ENCODE results near the gene MMS22L.

Gene MMS22L

GRCh38 chr6:97123112-97123511 is 159.9 kb downstream of the MMS22L start:
- no peak for DNase-seq
- Histone ChIP-seq H2AK5ac (ENCODE audit: low read length) (no peak overlapping the region), H3K56ac (ENCODE audit: low read length) (no peak overlapping the region), H3K23ac (ENCODE audit: low read length) (no peak overlapping the region), H3K4ac (ENCODE audit: low read depth, low read length) (no peak overlapping the region), H3K27me3 (ENCODE audit: insufficient read depth, low read length, poor library complexity) (no peaks in the 10 kb centered on the region), H3K36me3 (ENCODE audit: control insufficient read depth, insufficient read depth, low read length) (no peaks in the 10 kb centered on the region), H3K4me2 (ENCODE audit: low read length) (no peak overlapping the region), H4K5ac (ENCODE audit: low read length) (no peak overlapping the region), H2BK120ac (ENCODE audit: low read depth, low read length) (no peak overlapping the region), H3K27ac (ENCODE audit: low read depth, low read length) (no peak overlapping the region), H3K4me3 (ENCODE audit: low read length) (no peak overlapping the region), H4K8ac (ENCODE audit: low read depth, low read length) (no peak overlapping the region), H2BK5ac (ENCODE audit: low read length) (no peak overlapping the region), H3K4me1 (ENCODE audit: control insufficient read depth, low read depth, low read length) (no peaks in the 10 kb centered on the region), H2BK15ac (replicated peaks; ENCODE audit: low read depth) (no peak overlapping the region), H3K9ac (ENCODE audit: low read length) (no peak overlapping the region), H3K18ac (ENCODE audit: low read length) (no peak overlapping the region), H3K79me1 (ENCODE audit: low read length) (no peaks in the 10 kb centered on the region), H3K79me2 (ENCODE audit: control insufficient read depth, insufficient read depth, low read length) (no peaks in the 10 kb centered on the region)
- no CpG with 5 or more reads among the region's 3 CpGs for WGBS (ENCODE audit: extremely low coverage, insufficient coverage, low lambda C conversion rate)

- Histone ChIP-seq H4K5ac (ENCODE audit: low read length) (no peak overlapping the region), H3K23ac (ENCODE audit: low read length) (no peak overlapping the region), H3K27ac (ENCODE audit: low read depth, low read length) (no peak overlapping the region), H3K79me1 (ENCODE audit: low read length) (no peaks in the 10 kb centered on the region), H3K4ac (ENCODE audit: low read depth, low read length) (no peak overlapping the region), H2AK5ac (ENCODE audit: low read length) (no peak overlapping the region), H3K4me2 (ENCODE audit: low read length) (no peak overlapping the region), H3K56ac (ENCODE audit: low read length) (no peak overlapping the region), H2BK5ac (ENCODE audit: low read length) (no peak overlapping the region), H2BK15ac (replicated peaks; ENCODE audit: low read depth) (no peak overlapping the region), H3K79me2 (ENCODE audit: control insufficient read depth, insufficient read depth, low read length) (no peaks in the 10 kb centered on the region), H3K27me3 (ENCODE audit: insufficient read depth, low read length, poor library complexity) (no peaks in the 10 kb centered on the region), H3K4me3 (ENCODE audit: low read length) (no peak overlapping the region), H4K8ac (ENCODE audit: low read depth, low read length) (no peak overlapping the region), H3K9ac (ENCODE audit: low read length) (no peak overlapping the region), H3K18ac (ENCODE audit: low read length) (no peak overlapping the region), H2BK120ac (ENCODE audit: low read depth, low read length) (no peak overlapping the region), H3K4me1 (ENCODE audit: control insufficient read depth, low read depth, low read length) (no peaks in the 10 kb centered on the region), H3K36me3 (ENCODE audit: control insufficient read depth, insufficient read depth, low read length) (no peaks in the 10 kb centered on the region)
- WGBS (ENCODE audit: extremely low coverage, insufficient coverage, low lambda C conversion rate) = no CpG with 5 or more reads among the region's 2 CpGs
- DNase-seq = no peak
Measured at GRCh38 chr6:97120511-97120910, 162.5 kb downstream of the MMS22L start.

- H3K56ac ChIP-seq (ENCODE audit: low read length) = no peak overlapping the region
- H3K79me1 ChIP-seq (ENCODE audit: low read length) = no peaks in the 10 kb centered on the region
- H3K18ac ChIP-seq (ENCODE audit: low read length) = no peak overlapping the region
- H3K4me2 ChIP-seq (ENCODE audit: low read length) = no peak overlapping the region
- no peak overlapping the region for H2BK5ac ChIP-seq (ENCODE audit: low read length)
- no peaks in the 10 kb centered on the region for H3K4me1 ChIP-seq (ENCODE audit: control insufficient read depth, low read depth, low read length)
- H3K36me3 ChIP-seq (ENCODE audit: control insufficient read depth, insufficient read depth, low read length) = no peaks in the 10 kb centered on the region
- no peak overlapping the region for H3K23ac ChIP-seq (ENCODE audit: low read length)
- H2BK120ac ChIP-seq (ENCODE audit: low read depth, low read length) = no peak overlapping the region
- DNase-seq = no peak
- H3K27me3 ChIP-seq (ENCODE audit: insufficient read depth, low read length, poor library complexity) = no peaks in the 10 kb centered on the region
- H2AK5ac ChIP-seq (ENCODE audit: low read length) = no peak overlapping the region
- no peak overlapping the region for H4K8ac ChIP-seq (ENCODE audit: low read depth, low read length)
- H4K5ac ChIP-seq (ENCODE audit: low read length) = no peak overlapping the region
- no peak overlapping the region for H3K4ac ChIP-seq (ENCODE audit: low read depth, low read length)
- no peak overlapping the region for H3K4me3 ChIP-seq (ENCODE audit: low read length)
- no peak overlapping the region for H3K9ac ChIP-seq (ENCODE audit: low read length)
- H2BK15ac ChIP-seq (replicated peaks; ENCODE audit: low read depth) = no peak overlapping the region
- no peak overlapping the region for H3K27ac ChIP-seq (ENCODE audit: low read depth, low read length)
- no peaks in the 10 kb centered on the region for H3K79me2 ChIP-seq (ENCODE audit: control insufficient read depth, insufficient read depth, low read length)
Measured at GRCh38 chr6:97114645-97115044, 168.4 kb downstream of the MMS22L start.

- Histone ChIP-seq H2BK120ac (ENCODE audit: low read depth, low read length) (no peak overlapping the region), H3K23ac (ENCODE audit: low read length) (no peak overlapping the region), H3K18ac (ENCODE audit: low read length) (no peak overlapping the region), H4K8ac (ENCODE audit: low read depth, low read length) (no peak overlapping the region), H3K56ac (ENCODE audit: low read length) (no peak overlapping the region), H3K4me1 (ENCODE audit: control insufficient read depth, low read depth, low read length) (no peaks in the 10 kb centered on the region), H3K79me2 (ENCODE audit: control insufficient read depth, insufficient read depth, low read length) (no peaks in the 10 kb centered on the region), H3K4me2 (ENCODE audit: low read length) (no peak overlapping the region), H3K79me1 (ENCODE audit: low read length) (no peaks in the 10 kb centered on the region), H3K4ac (ENCODE audit: low read depth, low read length) (no peak overlapping the region), H3K9ac (ENCODE audit: low read length) (no peak overlapping the region), H3K27ac (ENCODE audit: low read depth, low read length) (no peak overlapping the region), H2BK5ac (ENCODE audit: low read length) (no peak overlapping the region), H4K5ac (ENCODE audit: low read length) (no peak overlapping the region), H2BK15ac (replicated peaks; ENCODE audit: low read depth) (no peak overlapping the region), H2AK5ac (ENCODE audit: low read length) (no peak overlapping the region), H3K4me3 (ENCODE audit: low read length) (no peak overlapping the region), H3K27me3 (ENCODE audit: insufficient read depth, low read length, poor library complexity) (no peaks in the 10 kb centered on the region), H3K36me3 (ENCODE audit: control insufficient read depth, insufficient read depth, low read length) (no peaks in the 10 kb centered on the region)
- no peak for DNase-seq
- WGBS (ENCODE audit: extremely low coverage, insufficient coverage, low lambda C conversion rate) = no CpG with 5 or more reads among the region's 1 CpG
Measured at GRCh38 chr6:97113170-97113569, 169.8 kb downstream of the MMS22L start.

- WGBS (ENCODE audit: extremely low coverage, insufficient coverage, low lambda C conversion rate) = no CpG with 5 or more reads among the region's 8 CpGs
- H3K56ac ChIP-seq (ENCODE audit: low read length) = no peak overlapping the region
- no peaks in the 10 kb centered on the region for H3K36me3 ChIP-seq (ENCODE audit: control insufficient read depth, insufficient read depth, low read length)
Measured at GRCh38 chr6:97111243-97111642, 171.8 kb downstream of the MMS22L start.

GRCh38 chr6:97110626-97111025 is 172.4 kb downstream of the MMS22L start:
- H3K27me3 ChIP-seq (ENCODE audit: insufficient read depth, low read length, poor library complexity) = no peaks in the 10 kb centered on the region
- H3K27ac ChIP-seq (ENCODE audit: low read depth, low read length) = no peak overlapping the region
- no peak overlapping the region for H3K4ac ChIP-seq (ENCODE audit: low read depth, low read length)
- no peak overlapping the region for H3K9ac ChIP-seq (ENCODE audit: low read length)
- H3K4me2 ChIP-seq (ENCODE audit: low read length) = no peak overlapping the region
- H2BK15ac ChIP-seq (replicated peaks; ENCODE audit: low read depth) = no peak overlapping the region
- H4K8ac ChIP-seq (ENCODE audit: low read depth, low read length) = no peak overlapping the region
- no peaks in the 10 kb centered on the region for H3K79me2 ChIP-seq (ENCODE audit: control insufficient read depth, insufficient read depth, low read length)
- no peak for DNase-seq
- no peaks in the 10 kb centered on the region for H3K36me3 ChIP-seq (ENCODE audit: control insufficient read depth, insufficient read depth, low read length)
- H3K23ac ChIP-seq (ENCODE audit: low read length) = no peak overlapping the region
- no peak overlapping the region for H2AK5ac ChIP-seq (ENCODE audit: low read length)
- H4K5ac ChIP-seq (ENCODE audit: low read length) = no peak overlapping the region
- no peak overlapping the region for H3K4me3 ChIP-seq (ENCODE audit: low read length)
- H2BK120ac ChIP-seq (ENCODE audit: low read depth, low read length) = no peak overlapping the region
- H3K4me1 ChIP-seq (ENCODE audit: control insufficient read depth, low read depth, low read length) = no peaks in the 10 kb centered on the region
- H3K56ac ChIP-seq (ENCODE audit: low read length) = no peak overlapping the region
- no CpG with 5 or more reads among the region's 6 CpGs for WGBS (ENCODE audit: extremely low coverage, insufficient coverage, low lambda C conversion rate)
- no peak overlapping the region for H3K18ac ChIP-seq (ENCODE audit: low read length)
- no peak overlapping the region for H2BK5ac ChIP-seq (ENCODE audit: low read length)
- no peaks in the 10 kb centered on the region for H3K79me1 ChIP-seq (ENCODE audit: low read length)

More at GRCh38 chr6:97111243-97111642, 171.8 kb downstream of the MMS22L start:
- H2AK5ac ChIP-seq (ENCODE audit: low read length) = no peak overlapping the region
- H3K27me3 ChIP-seq (ENCODE audit: insufficient read depth, low read length, poor library complexity) = no peaks in the 10 kb centered on the region
- H3K4me1 ChIP-seq (ENCODE audit: control insufficient read depth, low read depth, low read length) = no peaks in the 10 kb centered on the region
- no peak overlapping the region for H3K9ac ChIP-seq (ENCODE audit: low read length)
- H3K18ac ChIP-seq (ENCODE audit: low read length) = no peak overlapping the region
- H3K27ac ChIP-seq (ENCODE audit: low read depth, low read length) = no peak overlapping the region
- no peak overlapping the region for H2BK15ac ChIP-seq (replicated peaks; ENCODE audit: low read depth)
- no peaks in the 10 kb centered on the region for H3K79me2 ChIP-seq (ENCODE audit: control insufficient read depth, insufficient read depth, low read length)
- no peak overlapping the region for H4K5ac ChIP-seq (ENCODE audit: low read length)
- DNase-seq = no peak
- H2BK120ac ChIP-seq (ENCODE audit: low read depth, low read length) = no peak overlapping the region
- no peak overlapping the region for H3K4me2 ChIP-seq (ENCODE audit: low read length)
- H3K23ac ChIP-seq (ENCODE audit: low read length) = no peak overlapping the region
- no peak overlapping the region for H3K4ac ChIP-seq (ENCODE audit: low read depth, low read length)
- no peak overlapping the region for H2BK5ac ChIP-seq (ENCODE audit: low read length)
- H3K4me3 ChIP-seq (ENCODE audit: low read length) = no peak overlapping the region
- H3K79me1 ChIP-seq (ENCODE audit: low read length) = no peaks in the 10 kb centered on the region
- no peak overlapping the region for H4K8ac ChIP-seq (ENCODE audit: low read depth, low read length)
